ENCODE data around the gene CHRNA9. TPM values are rescaled to one million over a fixed set of nuclear protein-coding genes. Genes with fewer than 3 reads are reported as not detected.

The CHRNA9 gene
- polyA plus RNA-seq, 1 of the 3 experiments (the other 2 are of a cell fraction), result 0.05 TPM

DNA sequence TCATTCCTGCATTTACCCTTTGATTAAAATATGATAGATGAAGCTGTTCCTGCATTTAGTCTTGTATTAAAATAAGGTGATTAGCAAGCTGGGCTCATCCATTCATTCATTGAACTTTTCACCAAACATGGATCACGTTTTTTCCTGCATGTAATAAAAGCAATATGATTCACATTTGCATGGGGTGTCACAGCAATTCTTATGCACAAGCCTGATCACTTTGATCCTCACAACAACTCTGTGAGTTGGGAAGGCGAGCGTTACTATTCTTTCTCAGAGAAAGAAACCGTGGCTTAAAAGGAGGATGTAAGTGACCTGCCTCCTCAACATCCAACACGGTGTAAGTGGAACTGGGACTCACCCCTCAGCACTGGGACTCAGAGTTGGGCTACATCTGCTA is 20.0 kb downstream of the CHRNA9 start:
- Histone ChIP-seq H3K4me3 (ENCODE audit: low read depth in 2 of 2, low read length in 1 of 2) (no peak overlapping the region), H3K9ac (no peak overlapping the region), H2AFZ (ENCODE audit: low read depth) (no peak overlapping the region), H3K36me3 (replicated peaks in 1 of 2; ENCODE audit: control insufficient read depth in 1 of 2, insufficient read depth in 2 of 2, low read length in 1 of 2) (no peaks in the 10 kb centered on the region), H4K20me1 (ENCODE audit: insufficient read depth) (no peaks in the 10 kb centered on the region), H3K9me3 (no peaks in the 10 kb centered on the region), H3K79me2 (ENCODE audit: insufficient read depth) (no peaks in the 10 kb centered on the region), H3K27me3 (ENCODE audit: insufficient read depth) (no peaks in the 10 kb centered on the region; the same call in 1 of the 2 replicates), H3K27ac (ENCODE audit: low read depth in 2 of 2, low read length in 1 of 2) (no peak overlapping the region), H3K4me2 (no peak overlapping the region), H3K9me2 (no peaks in the 10 kb centered on the region), H3F3A (replicated peaks; ENCODE audit: insufficient read depth) (no peaks in the 10 kb centered on the region), H3K4me1 (ENCODE audit: control insufficient read depth in 1 of 2, insufficient read depth in 2 of 2, low read depth in 1 of 2, low read length in 1 of 2) (no peaks in the 10 kb centered on the region)
- ChIA-PET CTCF (no interaction called here), POLR2A (no interaction called here)
- WGBS (ENCODE audit: low lambda C conversion rate), result 85% methylated on average over 5 of the region's 5 CpGs
- no peak for DNase-seq
- TF ChIP-seq RCOR1 (IDR thresholded peaks at IDR 0.05; ENCODE audit: low read length) (no peak), CHD2 (IDR thresholded peaks at IDR 0.05; ENCODE audit: low read length, partially characterized antibody) (no peak), TCF12 (IDR thresholded peaks at IDR 0.05) (no peak), ELF1 (IDR thresholded peaks at IDR 0.05) (no peak), GATA2 (CRISPR knock-in tag; IDR thresholded peaks at IDR 0.05) (no peak), RXRA (IDR thresholded peaks at IDR 0.05; ENCODE audit: borderline replicate concordance, low read depth) (no peak), NFIC (IDR thresholded peaks at IDR 0.05; ENCODE audit: borderline replicate concordance) (no peak), YY1 (IDR thresholded peaks at IDR 0.05; ENCODE audit: low read depth) (no peak), GABPA (IDR thresholded peaks at IDR 0.05; ENCODE audit: low read depth) (no peak), EZH2phosphoT487 (IDR thresholded peaks at IDR 0.05; ENCODE audit: borderline replicate concordance, low read depth) (no peak), MEF2A (IDR thresholded peaks at IDR 0.05; ENCODE audit: borderline replicate concordance, low read depth) (no peak), RFX5 (IDR thresholded peaks at IDR 0.05; ENCODE audit: low read length) (no peak), POLR2AphosphoS5 (IDR thresholded peaks at IDR 0.05; ENCODE audit: low read depth, low read length) (no peak), JUND (IDR thresholded peaks at IDR 0.05) (no peak)
- TF ChIP-seq, protein P1, sequence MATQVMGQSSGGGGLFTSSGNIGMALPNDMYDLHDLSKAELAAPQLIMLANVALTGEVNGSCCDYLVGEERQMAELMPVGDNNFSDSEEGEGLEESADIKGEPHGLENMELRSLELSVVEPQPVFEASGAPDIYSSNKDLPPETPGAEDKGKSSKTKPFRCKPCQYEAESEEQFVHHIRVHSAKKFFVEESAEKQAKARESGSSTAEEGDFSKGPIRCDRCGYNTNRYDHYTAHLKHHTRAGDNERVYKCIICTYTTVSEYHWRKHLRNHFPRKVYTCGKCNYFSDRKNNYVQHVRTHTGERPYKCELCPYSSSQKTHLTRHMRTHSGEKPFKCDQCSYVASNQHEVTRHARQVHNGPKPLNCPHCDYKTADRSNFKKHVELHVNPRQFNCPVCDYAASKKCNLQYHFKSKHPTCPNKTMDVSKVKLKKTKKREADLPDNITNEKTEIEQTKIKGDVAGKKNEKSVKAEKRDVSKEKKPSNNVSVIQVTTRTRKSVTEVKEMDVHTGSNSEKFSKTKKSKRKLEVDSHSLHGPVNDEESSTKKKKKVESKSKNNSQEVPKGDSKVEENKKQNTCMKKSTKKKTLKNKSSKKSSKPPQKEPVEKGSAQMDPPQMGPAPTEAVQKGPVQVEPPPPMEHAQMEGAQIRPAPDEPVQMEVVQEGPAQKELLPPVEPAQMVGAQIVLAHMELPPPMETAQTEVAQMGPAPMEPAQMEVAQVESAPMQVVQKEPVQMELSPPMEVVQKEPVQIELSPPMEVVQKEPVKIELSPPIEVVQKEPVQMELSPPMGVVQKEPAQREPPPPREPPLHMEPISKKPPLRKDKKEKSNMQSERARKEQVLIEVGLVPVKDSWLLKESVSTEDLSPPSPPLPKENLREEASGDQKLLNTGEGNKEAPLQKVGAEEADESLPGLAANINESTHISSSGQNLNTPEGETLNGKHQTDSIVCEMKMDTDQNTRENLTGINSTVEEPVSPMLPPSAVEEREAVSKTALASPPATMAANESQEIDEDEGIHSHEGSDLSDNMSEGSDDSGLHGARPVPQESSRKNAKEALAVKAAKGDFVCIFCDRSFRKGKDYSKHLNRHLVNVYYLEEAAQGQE (IDR thresholded peaks at IDR 0.05; ENCODE audit: low read depth, low read length), result no peak
- TF ChIP-seq, protein P2, sequence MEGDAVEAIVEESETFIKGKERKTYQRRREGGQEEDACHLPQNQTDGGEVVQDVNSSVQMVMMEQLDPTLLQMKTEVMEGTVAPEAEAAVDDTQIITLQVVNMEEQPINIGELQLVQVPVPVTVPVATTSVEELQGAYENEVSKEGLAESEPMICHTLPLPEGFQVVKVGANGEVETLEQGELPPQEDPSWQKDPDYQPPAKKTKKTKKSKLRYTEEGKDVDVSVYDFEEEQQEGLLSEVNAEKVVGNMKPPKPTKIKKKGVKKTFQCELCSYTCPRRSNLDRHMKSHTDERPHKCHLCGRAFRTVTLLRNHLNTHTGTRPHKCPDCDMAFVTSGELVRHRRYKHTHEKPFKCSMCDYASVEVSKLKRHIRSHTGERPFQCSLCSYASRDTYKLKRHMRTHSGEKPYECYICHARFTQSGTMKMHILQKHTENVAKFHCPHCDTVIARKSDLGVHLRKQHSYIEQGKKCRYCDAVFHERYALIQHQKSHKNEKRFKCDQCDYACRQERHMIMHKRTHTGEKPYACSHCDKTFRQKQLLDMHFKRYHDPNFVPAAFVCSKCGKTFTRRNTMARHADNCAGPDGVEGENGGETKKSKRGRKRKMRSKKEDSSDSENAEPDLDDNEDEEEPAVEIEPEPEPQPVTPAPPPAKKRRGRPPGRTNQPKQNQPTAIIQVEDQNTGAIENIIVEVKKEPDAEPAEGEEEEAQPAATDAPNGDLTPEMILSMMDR (IDR thresholded peaks at IDR 0.05), result no peak
- TF ChIP-seq, protein P3, sequence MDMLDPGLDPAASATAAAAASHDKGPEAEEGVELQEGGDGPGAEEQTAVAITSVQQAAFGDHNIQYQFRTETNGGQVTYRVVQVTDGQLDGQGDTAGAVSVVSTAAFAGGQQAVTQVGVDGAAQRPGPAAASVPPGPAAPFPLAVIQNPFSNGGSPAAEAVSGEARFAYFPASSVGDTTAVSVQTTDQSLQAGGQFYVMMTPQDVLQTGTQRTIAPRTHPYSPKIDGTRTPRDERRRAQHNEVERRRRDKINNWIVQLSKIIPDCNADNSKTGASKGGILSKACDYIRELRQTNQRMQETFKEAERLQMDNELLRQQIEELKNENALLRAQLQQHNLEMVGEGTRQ (IDR thresholded peaks at IDR 0.05; ENCODE audit: borderline replicate concordance, low read depth, low read length), result no peak
- TF ChIP-seq, protein P4, sequence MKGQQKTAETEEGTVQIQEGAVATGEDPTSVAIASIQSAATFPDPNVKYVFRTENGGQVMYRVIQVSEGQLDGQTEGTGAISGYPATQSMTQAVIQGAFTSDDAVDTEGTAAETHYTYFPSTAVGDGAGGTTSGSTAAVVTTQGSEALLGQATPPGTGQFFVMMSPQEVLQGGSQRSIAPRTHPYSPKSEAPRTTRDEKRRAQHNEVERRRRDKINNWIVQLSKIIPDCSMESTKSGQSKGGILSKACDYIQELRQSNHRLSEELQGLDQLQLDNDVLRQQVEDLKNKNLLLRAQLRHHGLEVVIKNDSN (IDR thresholded peaks at IDR 0.05; ENCODE audit: borderline replicate concordance, low read depth), result no peak
- TF ChIP-seq, protein P5, sequence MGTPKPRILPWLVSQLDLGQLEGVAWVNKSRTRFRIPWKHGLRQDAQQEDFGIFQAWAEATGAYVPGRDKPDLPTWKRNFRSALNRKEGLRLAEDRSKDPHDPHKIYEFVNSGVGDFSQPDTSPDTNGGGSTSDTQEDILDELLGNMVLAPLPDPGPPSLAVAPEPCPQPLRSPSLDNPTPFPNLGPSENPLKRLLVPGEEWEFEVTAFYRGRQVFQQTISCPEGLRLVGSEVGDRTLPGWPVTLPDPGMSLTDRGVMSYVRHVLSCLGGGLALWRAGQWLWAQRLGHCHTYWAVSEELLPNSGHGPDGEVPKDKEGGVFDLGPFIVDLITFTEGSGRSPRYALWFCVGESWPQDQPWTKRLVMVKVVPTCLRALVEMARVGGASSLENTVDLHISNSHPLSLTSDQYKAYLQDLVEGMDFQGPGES (IDR thresholded peaks at IDR 0.05; ENCODE audit: low read depth, low read length), result no peak
